CD4-positive, alpha-beta memory T cell (primary cell): Measurements from ENCODE around the gene ST6GALNAC4. TPM values are rescaled to one million over a fixed set of nuclear protein-coding genes. Genes with fewer than 3 reads are reported as not detected.

ENCODE experiments used
- CTCF ChIA-PET: fragments of 350-600 bp; sonication (Branson Sonifier 250); formaldehyde crosslinking; loops from one replicate; lab custom pipeline; 2021; ENCODE audit warnings: inconsistent platforms; ENCODE audit not compliant: partially characterized antibody; lab: Charles Lee
- POLR2A ChIA-PET: fragments of 350-600 bp; sonication (Branson Sonifier 250); formaldehyde crosslinking; loops from one replicate; lab custom pipeline; 2021; ENCODE audit not compliant: partially characterized antibody; lab: Charles Lee
- DNase-seq, 5 donors: peaks; one replicate each; pipeline versions ENCODE4 v3.0.0 to v3.0.0-alpha.2; 2020 to 2022; ENCODE audit warnings: mixed read lengths in 1 of 5
- H3K27ac ChIP-seq: one replicate; pipeline ENCODE4 v1.7.0; 2013; ENCODE audit warnings: low read depth, low read length
- H3K27me3 ChIP-seq: 2 replicates; pipeline ENCODE4 v1.7.0; 2013; ENCODE audit warnings: mild to moderate bottlenecking, low read length, moderate library complexity; ENCODE audit not compliant: insufficient read depth
- H3K36me3 ChIP-seq: 2 replicates; pipeline ENCODE4 v1.7.0; 2013; ENCODE audit warnings: mild to moderate bottlenecking, low read length, moderate library complexity; ENCODE audit not compliant: insufficient read depth
- H3K4me1 ChIP-seq: 2 replicates; pipeline ENCODE4 v1.7.0; 2013; ENCODE audit warnings: mild to moderate bottlenecking, low read length, moderate library complexity; ENCODE audit not compliant: insufficient read depth
- H3K4me3 ChIP-seq, 2 donors: one replicate each; pipeline ENCODE4 v1.7.0; 2013; ENCODE audit warnings: low read length in 2 of 2, mild to moderate bottlenecking in 1 of 2
- H3K9me3 ChIP-seq, 2 donors: one replicate each; pipeline ENCODE4 v1.7.0; 2013; ENCODE audit warnings: low read length in 2 of 2, control low read depth in 1 of 2; ENCODE audit not compliant: control insufficient read depth in 1 of 2
- H3K27ac Mint-ChIP-seq, 7 donors: one replicate each; pipeline ENCODE4 v1.8.0; 2020 to 2021; ENCODE audit warnings: mixed read lengths in 7 of 7, mild to moderate bottlenecking in 6 of 7, inconsistent platforms in 3 of 7, moderate library complexity in 3 of 7
- H3K27me3 Mint-ChIP-seq, 2 donors: one replicate each; pipeline ENCODE4 v1.8.0; 2020 to 2021; ENCODE audit warnings: mixed read lengths in 2 of 2
- H3K36me3 Mint-ChIP-seq, 2 donors: one replicate each; pipeline ENCODE4 v1.8.0; 2020 to 2021; ENCODE audit warnings: mixed read lengths in 2 of 2, inconsistent platforms in 1 of 2, mild to moderate bottlenecking in 1 of 2
- H3K4me1 Mint-ChIP-seq, 4 donors: one replicate each; pipeline ENCODE4 v1.8.0; 2020 to 2021; ENCODE audit warnings: mixed read lengths in 4 of 4, mild to moderate bottlenecking in 1 of 4
- H3K4me3 Mint-ChIP-seq, 8 donors: one replicate each; pipeline ENCODE4 v1.8.0; 2020 to 2021; ENCODE audit warnings: mixed read lengths in 8 of 8, mild to moderate bottlenecking in 7 of 8, moderate library complexity in 6 of 8, inconsistent platforms in 3 of 8
- H3K9me3 Mint-ChIP-seq, 8 donors: one replicate each; pipeline ENCODE4 v1.8.0; 2020 to 2021; ENCODE audit warnings: mixed read lengths in 8 of 8, mild to moderate bottlenecking in 5 of 8, inconsistent platforms in 3 of 8, moderate library complexity in 1 of 8
- intact Hi-C: fragments of 100-400 bp; cut with micrococcal nuclease; formaldehyde crosslinking; loops from one replicate; pipeline ENCODE4 v1.15.1; 2023
- polyA plus RNA-seq, 2 donors: library from polyadenylated mRNA; unstranded; fragments of 300-500 nt; fragmentation: Illumina TruSeq; gene quantifications; one replicate each; pipeline ENCODE4 v1.2.3, GENCODE V29; 2021
- total RNA-seq, 2 experiments: library from RNA; stranded (reverse); gene quantifications; one replicate each; pipeline ENCODE4 v1.2.3, GENCODE V29; 2021

Gene ST6GALNAC4
- total and polyA plus RNA-seq, 4 experiments from 2014 or later, result 10.2 to 38.1 (median 27.1) TPM

GRCh38 chr9:127896395-127897192 lies 20.2 kb downstream of the ST6GALNAC4 start:
- peaks cover 45% of the 10 kb centered on the region for H3K36me3 ChIP-seq
- H3K9me3 ChIP-seq, result no peaks in the 10 kb centered on the region
- H3K4me1 ChIP-seq, result peaks cover 37% of the 10 kb centered on the region
- peak overlapping the region in 3 of 7 donors; percentile 28 to 73 (median 67) for H3K27ac Mint-ChIP-seq
- no peak for DNase-seq
- no peaks in the 10 kb centered on the region for H3K27me3 ChIP-seq
- no peaks in the 10 kb centered on the region for H3K27me3 Mint-ChIP-seq
- CTCF ChIA-PET, result interaction anchor here (0.6 kb wide), 1 partner anchor 25 kb away, joined by 3 read pairs; no protein-coding TSS in a partner anchor
- peaks cover 0 to 13% (median 0%) of the 10 kb centered on the region in 8 donors for H3K9me3 Mint-ChIP-seq
- peaks cover 49 to 56% of the 10 kb centered on the region in 2 donors for H3K36me3 Mint-ChIP-seq
- intact Hi-C loops, result no loop called here
- peak overlapping the region in 2 of 8 donors; percentile 38 to 43 for H3K4me3 Mint-ChIP-seq
- peaks cover 7 to 60% (median 29%) of the 10 kb centered on the region in 4 donors for H3K4me1 Mint-ChIP-seq
- POLR2A ChIA-PET, result interaction anchor here (1.2 to 5.3 kb wide), 4 partner anchors 8 to 111 kb away, joined by 3 to 25 read pairs (median 4); partner anchors contain the start of genes CDK9 and ST6GALNAC4
- H3K27ac ChIP-seq, result no peak overlapping the region
- H3K4me3 ChIP-seq, result no peak overlapping the region

GRCh38 chr9:127895811-127896210 lies 21.0 kb downstream of the ST6GALNAC4 start:
- Histone ChIP-seq H3K4me1 (peaks cover 33% of the 10 kb centered on the region), H3K4me3 (no peak overlapping the region), H3K36me3 (peaks cover 48% of the 10 kb centered on the region), H3K27ac (no peak overlapping the region), H3K9me3 (no peaks in the 10 kb centered on the region), H3K27me3 (no peaks in the 10 kb centered on the region)
- peaks cover 56 to 63% of the 10 kb centered on the region in 2 donors for H3K36me3 Mint-ChIP-seq
- intact Hi-C loops, result no loop called here
- peak overlapping the region in 5 of 7 donors; percentile 51 to 73 (median 53) for H3K27ac Mint-ChIP-seq
- DNase-seq, result no peak
- peaks cover 0 to 13% (median 0%) of the 10 kb centered on the region in 8 donors for H3K9me3 Mint-ChIP-seq
- POLR2A ChIA-PET, result interaction anchor here (0.5 to 5.3 kb wide), 6 partner anchors 9 to 126 kb away, joined by 3 to 25 read pairs (median 4); partner anchors contain the start of genes AK1, CDK9 and ST6GALNAC4
- peaks cover 4 to 58% (median 28%) of the 10 kb centered on the region in 4 donors for H3K4me1 Mint-ChIP-seq
- CTCF ChIA-PET, result no interaction called here
- H3K4me3 Mint-ChIP-seq, result peak overlapping the region in 3 of 8 donors; percentile 4 to 25 (median 20)
- no peaks in the 10 kb centered on the region for H3K27me3 Mint-ChIP-seq

DNA sequence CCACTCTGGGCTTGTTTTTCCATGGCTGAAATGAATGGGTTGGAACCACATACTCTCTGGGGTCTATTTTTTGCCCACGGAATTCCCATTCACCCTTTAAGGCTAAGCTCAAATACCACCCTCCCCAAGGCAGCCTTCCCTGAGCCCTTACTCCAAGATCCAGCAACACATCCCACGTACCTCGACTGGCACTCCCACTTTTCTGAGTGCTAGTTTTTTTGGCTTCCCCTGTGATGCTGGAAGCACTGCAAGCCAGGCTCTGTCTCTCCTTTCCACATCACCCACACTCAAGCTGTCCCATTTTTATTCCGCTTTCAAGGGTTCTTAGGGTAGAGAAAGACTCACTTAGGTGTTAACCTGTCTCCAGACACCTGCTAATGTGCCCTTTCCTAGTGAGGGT lies 23.4 kb downstream of the ST6GALNAC4 start:
- H3K4me1 ChIP-seq, result peaks cover 19% of the 10 kb centered on the region
- peaks cover 59% of the 10 kb centered on the region for H3K36me3 ChIP-seq
- H3K9me3 Mint-ChIP-seq, result peaks cover 0 to 13% (median 0%) of the 10 kb centered on the region in 8 donors
- no peak for DNase-seq
- no peaks in the 10 kb centered on the region for H3K27me3 ChIP-seq
- no peak overlapping the region for H3K27ac Mint-ChIP-seq
- ChIA-PET POLR2A (no interaction called here), CTCF (interaction anchor here (1.3 to 1.4 kb wide), 2 partner anchors 28 to 38 kb away, joined by 3 read pairs; no protein-coding TSS in a partner anchor)
- peaks cover 1 to 54% (median 22%) of the 10 kb centered on the region in 4 donors for H3K4me1 Mint-ChIP-seq
- peaks cover 56 to 72% of the 10 kb centered on the region in 2 donors for H3K36me3 Mint-ChIP-seq
- no peaks in the 10 kb centered on the region for H3K9me3 ChIP-seq
- H3K27ac ChIP-seq, result no peak overlapping the region
- no peak overlapping the region for H3K4me3 ChIP-seq
- no peaks in the 10 kb centered on the region for H3K27me3 Mint-ChIP-seq
- H3K4me3 Mint-ChIP-seq, result no peak overlapping the region
- intact Hi-C loops, result no loop called here

- H3K4me1 Mint-ChIP-seq, result peaks cover 0 to 48% (median 19%) of the 10 kb centered on the region in 4 donors
- peaks cover 58 to 74% of the 10 kb centered on the region in 2 donors for H3K36me3 Mint-ChIP-seq
- H3K9me3 Mint-ChIP-seq, result peaks cover 0 to 13% (median 0%) of the 10 kb centered on the region in 8 donors
- Histone ChIP-seq H3K36me3 (peaks cover 63% of the 10 kb centered on the region), H3K9me3 (no peaks in the 10 kb centered on the region), H3K4me1 (peaks cover 15% of the 10 kb centered on the region), H3K4me3 (no peak overlapping the region), H3K27me3 (no peaks in the 10 kb centered on the region), H3K27ac (no peak overlapping the region)
- intact Hi-C loops, result no loop called here
- H3K27me3 Mint-ChIP-seq, result no peaks in the 10 kb centered on the region
- CTCF ChIA-PET, result interaction anchor here (0.6 to 1.4 kb wide), 4 partner anchors 10 to 112 kb away, joined by 3 read pairs; no protein-coding TSS in a partner anchor
- H3K4me3 Mint-ChIP-seq, result peak overlapping the region in 1 of 8 donors; percentile 13
- H3K27ac Mint-ChIP-seq, result peak overlapping the region in 5 of 7 donors; percentile 23 to 84 (median 60)
- POLR2A ChIA-PET, result interaction anchor here (1.2 kb wide), 1 partner anchor 13 kb away, joined by 4 read pairs; no protein-coding TSS in a partner anchor
- no peak for DNase-seq
These were observed 24.0 kb downstream of the ST6GALNAC4 start for GRCh38 chr9:127892831-127893230.

GRCh38 chr9:127890053-127890452 lies 26.8 kb downstream of the ST6GALNAC4 start:
- no peak overlapping the region for H3K27ac ChIP-seq
- Mint-ChIP-seq H3K36me3 (peaks cover 52 to 78% of the 10 kb centered on the region in 2 donors), H3K9me3 (peaks cover 0 to 8% (median 0%) of the 10 kb centered on the region in 8 donors), H3K4me3 (no peak overlapping the region), H3K27ac (no peak overlapping the region), H3K27me3 (no peaks in the 10 kb centered on the region), H3K4me1 (peaks cover 0 to 29% (median 13%) of the 10 kb centered on the region in 4 donors)
- DNase-seq, result no peak
- ChIA-PET CTCF (interaction anchor here (1.0 to 2.2 kb wide), 5 partner anchors 20 to 386 kb away, joined by 3 to 9 read pairs (median 3); no protein-coding TSS in a partner anchor), POLR2A (interaction anchor here (1.0 to 1.8 kb wide), 4 partner anchors 9 to 20 kb away, joined by 3 to 7 read pairs (median 4); no protein-coding TSS in a partner anchor)
- H3K27me3 ChIP-seq, result no peaks in the 10 kb centered on the region
- H3K9me3 ChIP-seq, result no peaks in the 10 kb centered on the region
- H3K4me1 ChIP-seq, result no peaks in the 10 kb centered on the region
- H3K4me3 ChIP-seq, result no peak overlapping the region
- peaks cover 71% of the 10 kb centered on the region for H3K36me3 ChIP-seq
- intact Hi-C loops, result no loop called here

GRCh38 chr9:127887792-127888191 lies 29.0 kb downstream of the ST6GALNAC4 start:
- ChIA-PET POLR2A (no interaction called here), CTCF (no interaction called here)
- peaks cover 33 to 72% of the 10 kb centered on the region in 2 donors for H3K36me3 Mint-ChIP-seq
- peaks cover 0 to 2% (median 0%) of the 10 kb centered on the region in 8 donors for H3K9me3 Mint-ChIP-seq
- no peaks in the 10 kb centered on the region for H3K27me3 ChIP-seq
- no peak overlapping the region for H3K4me3 Mint-ChIP-seq
- no peak overlapping the region for H3K4me3 ChIP-seq
- peak in 1 of 5 donors; percentile 9 for DNase-seq
- H3K36me3 ChIP-seq, result peaks cover 51% of the 10 kb centered on the region
- H3K9me3 ChIP-seq, result no peaks in the 10 kb centered on the region
- no peak overlapping the region for H3K27ac ChIP-seq
- no peaks in the 10 kb centered on the region for H3K27me3 Mint-ChIP-seq
- H3K27ac Mint-ChIP-seq, result peak overlapping the region in 1 of 7 donors; percentile 54
- intact Hi-C loops, result no loop called here
- no peaks in the 10 kb centered on the region for H3K4me1 ChIP-seq
- peaks cover 0 to 25% (median 15%) of the 10 kb centered on the region in 4 donors for H3K4me1 Mint-ChIP-seq
